HG02588 (cell line): ENCODE measurements around the gene LMF2.

Source experiments
- ATAC-seq: cut with Tn5 transposase; IDR thresholded peaks from one replicate; pipeline ENCODE4 v1.9.1; 2021; ENCODE audit warnings: mild to moderate bottlenecking, moderate library complexity; ENCODE audit not compliant: unreplicated experiment

The LMF2 gene

DNA sequence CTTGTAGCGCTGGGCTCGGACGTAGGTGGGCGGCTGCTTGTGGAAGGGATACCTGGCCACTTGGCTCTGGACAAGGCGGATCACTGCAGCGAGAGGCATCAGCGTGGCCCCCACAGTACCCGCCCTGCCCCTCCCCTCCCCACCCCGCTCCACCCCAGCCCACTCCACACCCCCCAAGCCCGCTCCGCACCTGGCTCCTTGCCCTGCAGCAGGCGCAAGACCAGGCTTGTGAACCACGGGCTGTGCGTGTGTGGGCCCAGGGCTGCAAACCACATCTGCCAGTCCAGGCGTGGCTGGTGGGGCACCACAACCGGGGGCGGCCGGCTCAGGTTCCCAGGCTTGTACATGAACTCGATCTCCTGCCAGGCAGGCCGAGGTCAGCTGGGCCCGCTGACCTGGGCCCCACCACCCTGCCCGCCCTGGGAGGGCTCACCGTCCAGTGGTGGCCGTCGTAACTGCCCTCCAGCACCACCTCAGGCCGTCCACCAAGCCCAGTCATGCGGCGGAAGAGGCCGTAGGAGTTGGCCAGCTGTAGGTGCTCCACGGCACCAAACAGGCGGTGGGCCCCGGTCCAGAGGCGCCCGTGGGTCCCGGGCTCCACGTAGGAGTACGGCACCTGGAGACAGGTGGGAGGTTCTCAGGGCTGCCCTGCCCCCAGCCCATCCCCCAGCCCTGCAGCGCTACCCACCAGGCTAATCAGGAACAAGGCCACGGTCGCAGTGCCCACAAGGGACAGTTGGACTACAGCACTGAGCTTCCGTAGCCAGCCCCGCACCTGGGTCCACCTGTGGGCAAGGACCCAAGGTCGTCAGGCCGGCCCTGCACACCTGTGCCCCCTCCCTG lies 2.9 kb downstream of the LMF2 start:
- ATAC-seq = no peak

DNA sequence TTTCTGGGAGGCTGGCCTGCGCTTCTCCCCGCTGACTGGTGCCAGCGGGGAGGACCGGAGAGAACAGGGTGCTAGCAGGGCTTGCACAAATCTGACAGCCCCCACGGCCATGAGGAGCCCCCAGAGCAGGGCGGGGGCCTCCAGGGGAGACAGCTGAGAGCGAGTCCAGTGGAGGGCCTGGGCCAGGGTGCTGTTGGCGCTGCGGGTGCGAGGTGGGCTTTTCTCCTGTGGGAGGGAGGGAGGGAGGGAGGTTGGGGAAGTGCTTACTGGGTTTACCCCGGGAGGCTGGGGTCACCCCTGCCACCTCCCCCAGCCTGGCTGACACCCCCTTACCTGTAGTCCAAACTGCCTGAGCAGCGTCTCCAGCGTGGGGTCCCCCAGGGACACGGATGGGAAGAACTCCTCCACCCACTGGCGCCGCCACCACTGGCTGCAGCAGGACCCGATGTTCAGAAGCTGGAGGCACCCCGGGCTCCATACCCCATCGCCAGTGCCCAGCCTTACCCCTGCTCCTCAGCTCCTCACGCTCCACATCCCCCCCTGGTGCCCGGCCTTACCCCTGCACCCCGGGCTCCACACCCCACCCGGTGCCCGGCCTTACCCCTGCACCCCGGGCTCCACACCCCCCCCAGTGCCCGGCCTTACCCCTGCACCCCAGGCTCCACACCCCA lies 3.9 kb downstream of the LMF2 start:
- no peak for ATAC-seq

DNA sequence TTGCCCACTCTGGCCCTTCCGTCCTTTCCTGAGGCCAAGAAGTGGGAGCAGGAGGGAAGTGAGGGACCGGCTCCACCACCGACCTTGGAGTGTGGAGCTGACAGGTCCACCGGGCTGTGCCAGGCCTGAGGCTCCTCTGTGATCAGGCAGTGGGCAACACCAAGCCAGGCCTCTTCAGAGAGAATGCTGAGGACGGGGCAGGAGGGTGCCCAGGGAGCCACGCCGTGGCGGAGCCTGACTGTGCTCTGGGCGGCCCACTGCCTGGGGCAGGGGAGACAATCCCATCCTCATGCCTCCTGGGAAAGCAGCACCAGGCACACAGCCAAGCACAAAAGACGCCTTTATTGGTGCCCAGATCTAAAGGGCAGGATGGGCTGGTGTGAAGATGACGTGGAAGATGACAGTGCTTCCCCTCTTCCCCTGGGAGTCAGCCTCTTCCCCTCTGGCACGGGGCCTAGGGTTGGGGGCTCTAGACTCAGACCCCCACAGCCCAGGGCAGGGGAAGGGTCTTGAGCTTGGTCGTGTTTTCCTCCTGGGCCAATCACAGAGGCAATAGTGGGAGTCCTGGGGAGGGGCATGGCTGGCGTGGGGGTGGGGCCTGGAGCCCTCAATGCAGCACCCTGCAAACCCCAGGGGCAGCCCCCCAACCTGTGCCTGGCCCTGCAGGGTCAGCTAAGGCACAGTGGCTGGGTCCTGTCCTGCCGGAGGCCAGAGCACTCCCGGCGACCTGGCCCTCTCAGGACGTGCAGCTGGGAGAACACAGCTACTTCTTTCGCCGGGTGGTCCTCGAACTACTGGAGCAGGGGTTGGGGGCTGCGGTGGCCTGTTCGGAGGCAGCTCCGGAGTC lies 4.7 kb downstream of the LMF2 start:
- ATAC-seq = no peak

DNA sequence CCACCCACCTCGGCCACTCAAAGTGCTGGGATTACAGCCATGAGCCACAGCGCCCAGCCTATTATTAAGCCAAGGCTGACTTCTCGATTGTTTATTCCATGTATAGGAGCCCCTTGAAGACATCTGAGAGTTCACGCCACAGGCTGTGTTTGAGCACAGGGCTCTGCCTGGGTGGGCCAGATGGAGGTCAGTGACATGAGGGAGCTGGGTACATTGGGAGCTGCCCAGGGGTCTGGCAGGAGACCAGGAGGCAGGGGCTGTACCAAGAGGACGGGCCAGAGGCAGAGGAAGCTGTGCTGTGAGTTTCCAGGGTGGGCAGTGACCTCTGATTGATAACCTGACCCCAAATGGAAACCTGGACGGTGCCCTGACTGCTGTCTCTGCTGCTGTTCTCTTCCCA lies 5.4 kb downstream of the LMF2 start:
- ATAC-seq = no peak

DNA sequence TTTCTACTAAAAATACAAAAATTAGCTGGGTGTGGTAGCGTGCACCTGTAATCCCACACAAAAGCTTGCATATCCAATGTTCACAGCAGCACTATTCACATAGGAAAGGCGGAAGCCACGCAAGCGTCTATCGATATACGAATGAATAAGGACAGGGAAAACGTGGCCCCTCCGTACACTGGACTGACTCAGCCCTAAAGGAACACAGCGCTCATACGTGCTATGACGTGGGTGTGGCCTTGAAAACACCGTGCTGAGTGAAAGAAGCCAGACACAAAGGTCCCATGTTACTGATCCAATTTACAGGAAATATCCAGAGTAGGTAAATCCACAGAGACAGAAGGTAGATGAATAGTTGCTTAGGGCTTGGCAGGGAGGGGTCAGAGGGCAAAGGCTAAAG lies 7.0 kb downstream of the LMF2 start:
- ATAC-seq = no peak

DNA sequence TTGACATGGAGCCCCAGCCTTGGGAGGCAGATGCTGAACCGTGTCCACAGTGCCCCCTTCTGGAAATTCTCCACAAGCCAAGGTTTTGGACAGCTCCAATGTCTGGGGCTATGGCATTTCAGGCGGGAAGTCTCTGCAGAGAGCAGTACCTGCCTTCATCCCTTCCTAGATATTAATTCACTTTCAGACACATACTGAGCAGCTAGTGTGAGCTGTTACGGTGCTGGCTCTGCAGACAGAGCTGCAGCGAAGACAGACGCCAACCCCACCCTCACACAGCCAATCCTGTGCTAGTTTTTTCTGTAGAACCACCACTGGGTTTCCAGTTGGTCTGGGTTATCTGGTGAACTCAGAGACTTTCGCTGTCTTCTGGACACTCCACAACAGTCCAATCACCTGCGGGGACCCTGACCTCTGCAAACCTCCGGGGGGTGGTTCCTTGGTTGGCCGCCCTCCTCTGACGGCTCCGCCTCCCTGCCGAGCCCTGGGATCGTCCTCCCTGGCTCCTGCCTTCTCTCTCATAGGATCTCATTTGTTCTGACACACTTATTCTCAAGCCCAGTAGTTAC lies 9.1 kb downstream of the LMF2 start:
- ATAC-seq = no peak

DNA sequence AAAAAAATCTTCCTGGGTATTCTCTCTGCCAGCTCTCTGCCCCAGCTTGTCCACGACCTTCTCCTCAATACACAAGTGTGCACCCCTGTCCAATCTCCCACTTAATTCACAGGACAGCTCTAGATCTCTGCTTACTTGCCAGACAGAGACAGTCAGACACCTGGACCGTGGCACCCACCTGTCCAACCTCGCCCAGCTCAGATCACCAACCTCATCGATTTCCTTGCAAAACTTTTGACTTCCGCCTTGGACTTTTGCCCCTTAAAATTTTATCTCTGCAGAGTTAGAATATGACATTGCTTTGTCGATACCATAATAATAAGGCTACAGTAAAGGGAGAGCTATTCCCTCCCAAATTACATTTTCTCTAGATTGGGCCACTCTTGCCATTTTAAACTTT lies 10.4 kb downstream of the LMF2 start:
- no peak for ATAC-seq

DNA sequence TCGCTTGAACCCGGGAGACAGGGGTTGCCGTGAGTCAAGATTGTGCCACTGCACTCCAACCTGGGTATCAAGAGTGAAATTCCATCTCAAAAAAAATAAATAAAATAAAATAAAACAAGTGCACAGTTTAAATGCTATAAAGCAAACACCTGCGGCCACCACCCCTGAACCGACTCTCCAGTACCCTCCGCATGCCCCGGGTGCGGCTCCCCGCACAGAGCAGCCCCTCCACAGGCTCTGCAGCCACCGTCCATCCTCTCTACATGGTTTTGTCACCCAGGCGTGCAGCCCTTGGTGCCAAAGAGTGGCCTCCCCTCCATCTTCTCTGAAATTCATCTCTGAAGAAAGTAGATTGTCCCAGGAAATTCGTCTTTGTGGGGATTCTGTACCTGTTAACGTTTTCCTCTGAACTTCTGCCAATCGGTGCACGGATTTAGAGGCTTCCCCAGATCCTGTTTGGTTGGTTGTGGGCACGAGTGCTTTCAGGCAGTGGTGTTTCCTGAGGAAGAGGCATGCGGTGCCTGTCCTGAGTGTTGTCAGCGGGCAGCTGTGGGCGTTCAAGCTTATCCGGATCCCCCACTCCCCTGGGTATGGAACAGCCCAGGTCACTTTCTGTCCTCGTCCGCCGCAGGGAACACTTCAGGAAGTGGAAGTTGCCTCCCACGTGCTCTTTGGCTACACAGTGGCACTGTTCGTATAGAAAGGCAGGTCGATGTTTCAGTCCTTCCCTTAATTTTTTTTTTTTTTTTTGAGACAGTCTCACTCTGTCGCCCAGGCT lies 16.8 kb downstream of the LMF2 start:
- ATAC-seq = no peak

DNA sequence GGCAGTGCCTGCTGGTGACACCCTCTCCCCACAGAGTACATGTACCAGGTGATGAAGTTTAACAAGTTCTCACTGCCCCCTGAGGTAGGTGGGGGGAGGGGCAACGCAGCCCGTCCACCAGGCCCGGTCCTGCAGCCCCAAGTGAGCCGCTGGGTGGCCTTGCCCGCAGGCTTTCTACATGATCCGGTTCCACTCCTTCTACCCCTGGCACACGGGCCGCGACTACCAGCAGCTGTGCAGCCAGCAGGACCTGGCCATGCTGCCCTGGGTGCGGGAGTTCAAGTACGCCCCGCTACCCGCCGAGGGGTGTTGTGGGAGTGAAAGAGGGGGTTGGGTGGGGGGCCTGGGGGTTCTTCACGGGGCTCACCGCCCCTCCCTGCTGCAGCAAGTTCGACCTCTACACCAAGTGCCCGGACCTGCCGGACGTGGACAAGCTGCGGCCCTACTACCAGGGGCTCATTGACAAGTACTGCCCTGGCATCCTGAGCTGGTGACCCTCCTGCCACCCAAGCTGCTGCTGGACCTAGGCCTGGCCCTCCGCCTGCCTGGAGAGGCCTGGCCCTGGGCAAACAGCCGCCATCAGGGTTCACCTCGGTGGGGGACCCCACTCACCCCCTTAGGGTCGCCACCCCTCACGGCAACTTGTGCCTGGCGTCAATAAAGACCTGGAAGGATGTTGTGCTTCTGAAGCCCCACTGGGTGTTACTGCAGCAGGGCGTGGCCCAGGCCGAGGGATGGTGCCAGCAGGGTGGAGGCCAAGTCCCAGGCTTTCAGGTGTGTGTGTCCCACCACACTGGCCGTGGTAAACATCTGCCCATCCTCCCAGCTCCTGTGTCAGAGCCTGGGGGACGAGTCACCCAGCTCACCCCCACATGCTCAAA lies 17.9 kb downstream of the LMF2 start:
- no peak for ATAC-seq

DNA sequence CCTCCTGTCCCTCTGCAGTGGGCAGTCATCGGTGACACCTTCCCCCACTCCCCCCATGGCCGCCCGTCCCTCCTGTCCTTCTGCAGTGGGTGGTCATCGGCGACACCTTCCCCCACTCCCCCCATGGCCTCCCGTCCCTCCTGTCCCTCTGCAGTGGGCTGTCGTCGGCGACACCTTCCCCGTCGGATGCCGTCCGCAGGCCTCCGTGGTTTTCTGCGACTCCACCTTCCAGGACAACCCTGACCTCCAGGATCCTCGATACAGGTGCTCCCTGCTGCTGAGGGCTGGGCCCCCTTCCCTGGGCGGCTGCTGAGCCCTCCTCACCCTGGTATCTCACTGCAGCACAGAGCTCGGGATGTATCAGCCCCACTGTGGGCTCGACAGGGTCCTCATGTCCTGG lies 18.6 kb downstream of the LMF2 start:
- no peak for ATAC-seq

DNA sequence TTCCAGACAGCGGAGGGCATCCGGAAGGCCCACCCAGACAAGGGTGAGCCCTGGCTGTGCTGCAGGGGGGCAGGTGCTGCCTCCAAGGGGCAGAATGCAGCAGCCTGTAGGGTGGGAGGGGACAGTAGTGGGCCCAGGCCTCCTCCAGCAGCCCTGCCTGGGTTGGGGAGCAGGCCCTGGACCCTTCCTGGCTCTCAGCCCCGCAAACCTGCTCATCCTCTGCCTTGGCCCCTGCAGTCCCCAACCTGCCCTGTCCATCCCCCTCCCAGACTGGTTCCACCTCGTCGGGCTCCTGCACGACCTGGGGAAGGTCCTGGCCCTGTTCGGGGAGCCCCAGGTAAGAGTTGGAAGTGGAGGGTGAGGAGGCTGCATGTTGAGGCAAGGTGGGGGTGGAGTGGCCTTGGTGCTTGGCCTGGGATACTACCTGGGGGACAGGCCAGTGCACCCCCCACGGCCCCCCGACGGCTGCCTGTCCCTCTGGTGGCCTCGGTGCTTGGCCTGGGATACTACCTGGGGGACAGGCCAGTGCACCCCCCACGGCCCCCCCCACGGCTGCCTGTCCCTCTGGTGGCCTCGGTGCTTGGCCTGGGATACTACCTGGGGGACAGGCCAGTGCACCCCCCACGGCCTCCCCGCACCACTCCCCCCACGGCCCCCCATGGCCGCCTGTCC lies 19.4 kb downstream of the LMF2 start:
- ATAC-seq = no peak

DNA sequence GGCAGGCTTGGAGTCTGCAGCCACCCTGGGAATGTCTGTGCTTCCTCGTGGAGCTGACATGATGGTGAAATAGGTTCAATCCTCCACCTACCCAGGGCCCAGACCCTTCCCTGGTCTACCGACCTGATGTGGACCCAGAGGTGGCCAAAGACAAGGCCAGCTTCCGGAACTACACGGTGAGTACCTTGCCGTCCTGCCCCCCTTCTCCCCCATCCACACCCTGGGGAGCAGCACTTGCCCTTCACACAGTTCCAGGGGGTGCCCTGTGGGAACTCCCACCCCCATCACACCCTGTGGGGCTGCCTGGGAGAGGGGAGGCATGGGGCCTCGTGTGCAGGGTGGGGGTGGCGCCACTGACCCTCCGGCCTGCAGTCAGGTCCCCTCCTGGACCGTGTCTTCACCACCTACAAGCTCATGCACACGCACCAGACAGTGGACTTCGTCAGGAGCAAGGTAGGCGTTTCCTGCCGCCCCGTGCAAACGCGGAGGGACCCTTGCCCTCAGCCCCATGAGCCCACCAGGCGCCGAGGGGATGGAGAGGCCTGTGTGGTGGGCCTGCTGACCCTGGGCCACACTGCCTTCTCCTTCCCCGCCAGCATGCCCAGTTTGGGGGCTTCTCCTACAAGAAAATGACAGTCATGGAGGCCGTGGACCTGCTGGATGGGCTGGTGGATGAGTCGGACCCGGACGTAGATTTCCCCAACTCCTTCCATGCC lies 20.1 kb downstream of the LMF2 start:
- ATAC-seq = no peak

DNA sequence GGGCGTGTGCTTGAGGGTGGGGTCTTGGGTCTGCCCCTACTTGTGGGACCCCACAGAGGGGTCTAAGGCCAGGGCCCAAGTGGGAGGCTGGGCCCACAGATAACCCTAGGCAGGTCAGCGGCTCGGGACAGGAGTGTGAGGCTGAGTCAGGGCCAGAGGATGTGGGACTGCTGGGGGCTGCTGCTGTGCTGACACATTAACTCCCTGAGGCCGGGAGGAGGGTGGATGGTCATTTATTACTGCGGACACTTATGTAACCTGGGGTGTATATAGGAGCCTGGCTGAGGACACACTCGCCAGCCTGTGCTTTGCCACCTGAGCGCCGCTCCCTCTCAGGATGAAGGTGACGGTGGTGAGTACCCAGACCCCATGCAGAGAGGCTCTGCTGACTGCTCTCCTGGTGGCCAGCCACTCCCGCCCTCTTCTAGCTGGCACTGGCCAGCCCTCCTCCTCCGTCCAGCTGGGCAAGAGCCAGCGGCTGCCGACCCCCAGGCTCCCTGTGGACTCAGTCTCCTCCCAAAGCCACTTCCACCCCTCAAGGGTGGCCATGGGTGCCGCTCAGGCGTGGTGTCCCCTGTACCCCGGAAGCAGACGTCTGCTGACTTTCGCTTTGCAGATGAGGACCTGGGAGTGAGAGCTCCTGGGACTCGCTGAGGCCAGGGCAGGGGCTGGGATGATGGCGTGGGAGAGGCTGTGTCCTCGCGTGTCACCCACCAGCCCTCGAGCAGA lies 20.8 kb downstream of the LMF2 start, which contains the start of gene MIOX:
Gene MIOX, plus strand, starts transcription at position 299 of the 729 bp plus-strand sequence. Its CDS starts 39 bp downstream, at position 338.
- no peak for ATAC-seq

DNA sequence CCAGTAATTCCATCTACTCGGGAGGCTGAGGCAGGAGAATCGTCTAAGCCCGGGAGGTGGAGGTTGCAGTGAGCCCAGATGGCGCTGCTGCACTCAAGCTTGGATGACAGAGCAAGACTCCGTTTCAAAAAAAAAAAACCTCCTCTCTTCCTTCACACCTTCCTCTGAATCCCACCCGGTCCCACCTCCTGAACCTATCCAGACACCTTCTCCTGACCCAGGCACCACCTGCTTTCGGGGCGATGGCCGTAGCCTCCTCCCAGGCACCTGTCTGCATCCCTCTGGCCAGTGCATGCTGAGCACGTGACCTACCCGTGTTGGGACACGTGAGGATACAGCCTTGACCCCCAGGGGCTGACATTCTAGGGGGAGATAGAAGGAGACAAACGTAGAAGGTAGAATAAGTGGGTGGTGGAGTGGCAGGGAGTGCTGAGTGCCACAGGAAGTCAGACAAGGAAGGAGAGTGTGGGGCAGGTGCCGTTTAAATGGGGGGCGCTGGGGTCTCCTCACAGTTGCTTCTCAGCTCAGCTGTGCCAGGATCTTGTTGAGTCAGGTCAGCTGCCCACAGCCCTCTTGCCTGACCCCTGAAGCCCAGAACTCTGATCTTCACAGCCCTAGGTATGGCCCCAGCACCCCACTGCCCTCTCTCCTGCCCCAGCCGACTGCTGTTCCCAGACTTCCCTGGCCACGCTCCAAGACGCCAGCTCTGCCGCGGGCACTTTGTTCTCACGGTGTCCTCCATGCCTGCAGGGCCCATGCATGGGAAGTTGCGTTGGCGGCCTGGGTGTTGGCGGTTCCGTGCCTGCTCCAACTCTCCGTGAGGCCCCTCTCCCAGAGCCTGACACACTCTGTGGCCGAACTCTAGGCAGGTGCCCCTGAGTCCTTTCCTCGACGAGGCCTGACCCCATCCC lies 22.0 kb downstream of the LMF2 start:
- no peak for ATAC-seq

DNA sequence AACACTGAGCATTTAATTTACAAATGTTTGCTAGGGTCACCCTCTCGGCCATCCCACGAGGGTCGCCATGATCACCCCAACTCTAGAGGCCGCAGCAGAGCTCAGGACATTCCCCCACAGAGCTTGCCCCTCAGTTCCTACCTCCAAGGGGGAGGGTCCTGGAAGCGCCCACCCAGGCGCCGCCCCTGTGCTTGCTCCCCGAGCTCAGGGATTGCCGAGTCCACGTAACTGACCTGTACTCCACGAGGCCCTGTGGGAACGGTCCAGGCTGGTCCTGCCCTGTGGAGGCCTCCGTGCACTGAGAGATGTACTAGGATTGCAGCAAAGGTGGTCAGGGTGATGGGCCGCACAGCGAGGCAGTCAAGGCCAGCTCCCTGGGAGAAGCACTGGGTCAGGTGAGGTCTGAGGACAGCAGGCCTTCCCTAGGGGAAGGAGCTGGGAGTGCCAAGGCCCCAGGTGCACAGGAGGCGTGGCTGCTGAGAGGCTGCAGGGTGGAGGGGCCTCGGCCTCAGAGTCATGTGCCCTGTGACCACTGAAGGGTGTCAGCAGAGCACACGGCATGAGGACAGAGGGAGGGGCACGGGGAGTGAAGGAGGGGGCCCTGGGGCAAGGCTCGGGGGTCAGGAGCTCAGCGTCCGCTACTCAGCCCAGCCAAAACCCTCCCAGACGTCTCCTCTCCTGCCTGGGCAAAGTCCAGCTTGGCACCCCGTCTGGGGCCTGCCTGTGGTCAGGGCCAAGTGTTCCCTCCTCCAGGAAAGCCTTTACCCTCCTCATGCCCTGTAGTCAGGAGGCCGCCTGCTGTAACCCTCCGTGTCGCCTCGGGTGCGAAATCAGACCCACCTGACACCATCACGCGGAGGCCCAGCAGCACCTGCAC lies 23.3 kb downstream of the LMF2 start:
- no peak for ATAC-seq

DNA sequence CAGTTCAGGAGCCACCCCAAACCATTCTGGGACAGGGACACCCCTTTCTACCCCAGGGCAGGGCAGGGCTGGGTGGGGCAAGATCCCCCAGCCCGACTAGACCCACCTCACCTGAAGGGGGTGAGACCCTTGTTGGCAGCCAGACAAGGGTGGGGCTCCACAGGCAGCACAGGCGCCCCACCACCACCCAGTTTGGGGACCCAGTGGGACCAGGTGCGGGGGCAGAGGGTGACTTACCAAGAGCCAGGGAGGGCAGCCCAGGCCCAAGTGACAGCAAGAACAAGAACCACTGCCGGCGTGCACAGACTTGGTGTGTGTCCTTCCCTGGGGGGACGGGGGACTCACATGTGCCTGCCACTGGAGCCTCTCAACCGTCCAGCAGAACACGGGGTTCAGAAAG lies 23.9 kb downstream of the LMF2 start:
- ATAC-seq = no peak
